Right cardiac atrium (tissue), 5 donors: ENCODE measurements around the gene B3GALT4. TPM values are rescaled to one million over a fixed set of nuclear protein-coding genes. Genes with fewer than 3 reads are reported as not detected.

Experiments
- ATAC-seq, 2 donors: fragments of 200-7000 bp; cut with Tn5 transposase; one replicate each; pipeline versions ENCODE4 v1.8.0 to v1.9.1; 2020; ENCODE audit warnings: moderate library complexity in 2 of 2, mild to moderate bottlenecking in 1 of 2
- DNase-seq, 3 donors: peaks; one replicate each; pipeline ENCODE4 v3.0.0-alpha.2; 2020
- H3K27ac ChIP-seq: one replicate; pipeline ENCODE4 v1.5.1; 2013; ENCODE audit warnings: mild to moderate bottlenecking, low read length, control low read depth, moderate library complexity
- H3K27me3 ChIP-seq: one replicate; pipeline ENCODE4 v1.6.1; 2013; ENCODE audit not compliant: control insufficient read depth, insufficient read depth
- H3K4me1 ChIP-seq: one replicate; pipeline ENCODE4 v1.6.1; 2013; ENCODE audit warnings: low read length; ENCODE audit not compliant: control insufficient read depth, insufficient read depth
- H3K4me3 ChIP-seq: one replicate; pipeline ENCODE4 v1.5.1; 2013; ENCODE audit warnings: low read length, control low read depth
- H3K9me3 ChIP-seq: one replicate; pipeline ENCODE4 v1.6.1; 2013; ENCODE audit warnings: low read length; ENCODE audit not compliant: control insufficient read depth
- WGBS: extraction: QIAGEN DNeasy Blood & Tissue Kit; methylation state at CpG from one replicate; pipeline ENCODE4 v1.1.7; 2013; 5-methylcytosine and 5-hydroxymethylcytosine counted together
- intact Hi-C, 4 donors: fragments of 100-400 bp; cut with DNase I; formaldehyde crosslinking; loops; one replicate each; pipeline versions ENCODE4 v1.11.0 to v1.14.0; 2022 to 2023
- polyA plus RNA-seq: library from polyadenylated mRNA; stranded (reverse); fragments of 200-250 nt; gene quantifications from one replicate; pipeline ENCODE4 v1.2.3, GENCODE V29; 2013
- total RNA-seq, 4 donors: library from RNA; stranded (reverse); fragmentation: NEBNext Ultra II Directional; extraction: Animal tissue kit (Norgen Biotek cat#: 25700); gene quantifications; one replicate each; pipeline ENCODE4 v1.2.1, GENCODE V29; 2021
- donor health status: healthy with polysubstance abuse.
- donor health status: DM: no; HTN: yes; CAD: no.
- donor health status: DM: no; HTN: no; CAD: no.
- donor health status: DM: no; HTN: yes; CAD: no; lungs with severe emphysema.
- donor health status: DM: yes; HTN: yes; CAD: no.

Gene B3GALT4
- total and polyA plus RNA-seq, 5 donors: 9.7 to 11.0 (median 10.1) TPM

- Histone ChIP-seq H3K27ac (peak overlapping the region; percentile 12), H3K4me3 (peak overlapping the region; percentile 88), H3K4me1 (peaks cover 22% of the 10 kb centered on the region), H3K27me3 (no peaks in the 10 kb centered on the region), H3K9me3 (no peaks in the 10 kb centered on the region)
- intact Hi-C loops: no loop called here
- WGBS: 67% methylated on average over 19 of the region's 19 CpGs
- DNase-seq: peak; percentile 36 to 77 (median 74)
- no peak for ATAC-seq
Measured at GRCh38 chr6:33316603-33317418, 39.9 kb downstream of the B3GALT4 start.

- intact Hi-C loops: no loop called here
- WGBS: 2% methylated on average over 26 of the region's 27 CpGs
- Histone ChIP-seq H3K27me3 (no peaks in the 10 kb centered on the region), H3K27ac (no peak overlapping the region), H3K4me3 (peak overlapping the region; percentile 88), H3K9me3 (no peaks in the 10 kb centered on the region), H3K4me1 (peaks cover 19% of the 10 kb centered on the region)
- DNase-seq (no peak), ATAC-seq (peak; percentile 0)
Measured at GRCh38 chr6:33317419-33317668, 40.4 kb downstream of the B3GALT4 start.

GRCh38 chr6:33317669-33318425 lies 40.9 kb downstream of the B3GALT4 start, which contains the start of gene ZBTB22:
TSS of gene ZBTB22 (minus strand) at chr6:33317744. CDS start at chr6:33316916, 828 bp downstream.
- Histone ChIP-seq H3K4me3 (peak within 1 kb of the TSS; percentile 88), H3K27me3 (no peaks in the 10 kb centered on the region), H3K4me1 (peaks cover 19% of the 10 kb centered on the region), H3K9me3 (no peaks in the 10 kb centered on the region), H3K27ac (peak within 1 kb of the TSS; percentile 94)
- ATAC-seq: peak; percentile 79 to 85
- 2% methylated on average over 44 of the region's 44 CpGs for WGBS
- intact Hi-C loops: no loop called here
- DNase-seq: peak; percentile 99 to 100 (median 99)

GRCh38 chr6:33318426-33319073 lies 41.6 kb downstream of the B3GALT4 start:
- Histone ChIP-seq H3K4me1 (peaks cover 20% of the 10 kb centered on the region), H3K4me3 (peak overlapping the region; percentile 88), H3K27ac (peak overlapping the region; percentile 40), H3K27me3 (no peaks in the 10 kb centered on the region), H3K9me3 (no peaks in the 10 kb centered on the region)
- ATAC-seq (no peak), DNase-seq (no peak)
- intact Hi-C loops: no loop called here
- 66% methylated on average over 8 of the region's 8 CpGs for WGBS

- peak overlapping the region; percentile 61 for H3K27ac ChIP-seq
- H3K27me3 ChIP-seq: no peaks in the 10 kb centered on the region
- intact Hi-C loops: no loop called here
- no peaks in the 10 kb centered on the region for H3K9me3 ChIP-seq
- ATAC-seq: no peak
- peaks cover 20% of the 10 kb centered on the region for H3K4me1 ChIP-seq
- DNase-seq: no peak
- whole genome bisulfite sequencing: 81% methylated on average over 3 of the region's 3 CpGs
- H3K4me3 ChIP-seq: no peak overlapping the region
Measured at GRCh38 chr6:33319939-33320314, 43.0 kb downstream of the B3GALT4 start.

GRCh38 chr6:33320315-33321181 lies 43.6 kb downstream of the B3GALT4 start:
- 63% methylated on average over 32 of the region's 32 CpGs for WGBS
- peak overlapping the region; percentile 61 for H3K27ac ChIP-seq
- intact Hi-C loops: no loop called here
- no peaks in the 10 kb centered on the region for H3K27me3 ChIP-seq
- DNase-seq: peak; percentile 85 to 91 (median 90)
- ATAC-seq: no peak
- no peaks in the 10 kb centered on the region for H3K9me3 ChIP-seq
- H3K4me3 ChIP-seq: no peak overlapping the region
- peaks cover 18% of the 10 kb centered on the region for H3K4me1 ChIP-seq

DNA sequence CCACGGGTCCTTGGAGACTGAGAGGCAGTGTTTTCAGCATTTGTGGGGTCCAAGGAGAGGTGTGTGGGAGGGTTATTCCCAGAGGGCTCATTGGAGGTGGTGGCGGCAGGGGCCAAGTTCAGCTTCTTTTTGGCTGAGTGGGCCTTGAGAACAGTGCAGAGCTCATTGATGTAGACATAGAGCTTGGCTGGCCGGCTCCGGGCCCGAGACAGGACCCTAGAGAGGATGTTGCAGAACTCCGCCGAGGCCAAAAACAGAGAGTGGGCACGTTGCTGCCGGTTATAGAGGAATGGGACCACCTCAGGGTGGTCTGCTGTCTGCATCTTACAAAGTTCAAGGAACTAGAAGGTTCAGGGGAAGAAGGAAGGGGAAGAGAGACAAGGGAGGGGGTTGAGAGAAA lies 44.3 kb downstream of the B3GALT4 start:
- Histone ChIP-seq H3K9me3 (no peaks in the 10 kb centered on the region), H3K27me3 (no peaks in the 10 kb centered on the region), H3K27ac (no peak overlapping the region), H3K4me1 (peaks cover 18% of the 10 kb centered on the region), H3K4me3 (no peak overlapping the region)
- ATAC-seq: no peak
- no peak for DNase-seq
- intact Hi-C loops: no loop called here
- 58% methylated on average over 9 of the region's 9 CpGs for WGBS

GRCh38 chr6:33323623-33323948 lies 46.7 kb downstream of the B3GALT4 start:
- ATAC-seq: peak in 1 of 2 donors; percentile 1
- H3K4me1 ChIP-seq: peaks cover 15% of the 10 kb centered on the region
- intact Hi-C loops: no loop called here

DNA sequence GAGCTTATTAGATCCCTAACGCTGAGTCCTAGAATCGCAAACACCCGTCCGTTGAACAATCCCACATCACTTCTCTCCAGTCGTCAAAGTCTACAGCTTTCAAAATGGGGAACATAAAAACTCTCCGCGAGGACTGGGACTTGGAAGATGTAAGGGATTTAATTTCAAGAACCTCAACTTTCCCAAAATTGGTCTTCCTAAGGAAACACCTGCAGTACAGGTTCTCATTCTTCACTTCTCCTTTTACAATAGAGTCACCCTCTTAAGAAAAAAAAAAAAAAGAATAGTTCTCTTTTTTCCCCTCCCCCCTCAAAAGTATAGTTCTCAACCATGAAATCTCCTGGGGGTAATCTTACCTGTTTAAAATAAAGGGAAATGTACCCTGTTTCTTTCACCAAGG lies 47.2 kb downstream of the B3GALT4 start:
- Histone ChIP-seq H3K4me3 (no peak overlapping the region), H3K27me3 (no peaks in the 10 kb centered on the region), H3K4me1 (peaks cover 15% of the 10 kb centered on the region), H3K27ac (peak overlapping the region; percentile 92), H3K9me3 (no peaks in the 10 kb centered on the region)
- intact Hi-C loops: no loop called here
- no peak for ATAC-seq
- DNase-seq: no peak
- 28% methylated on average over 7 of the region's 7 CpGs for WGBS

More at GRCh38 chr6:33323623-33323948, 46.7 kb downstream of the B3GALT4 start:
- Histone ChIP-seq H3K27me3 (no peaks in the 10 kb centered on the region), H3K27ac (peak overlapping the region; percentile 92), H3K9me3 (no peaks in the 10 kb centered on the region), H3K4me3 (peak overlapping the region; percentile 97)
- peak in 1 of 3 donors; percentile 72 for DNase-seq
- 5% methylated on average over 12 of the region's 12 CpGs for WGBS
